ENCODE results near the gene ATP8A2.

GRCh38 chr13:25796474-25796873 lies 424.7 kb downstream of the ATP8A2 start:
- TF ChIP-seq POLR2A (IDR thresholded peaks at IDR 0.05) (no peak), POLR2AphosphoS5 (IDR thresholded peaks at IDR 0.05) (no peak), EP300 (IDR thresholded peaks at IDR 0.05) (no peak)
- TF ChIP-seq, protein P1, sequence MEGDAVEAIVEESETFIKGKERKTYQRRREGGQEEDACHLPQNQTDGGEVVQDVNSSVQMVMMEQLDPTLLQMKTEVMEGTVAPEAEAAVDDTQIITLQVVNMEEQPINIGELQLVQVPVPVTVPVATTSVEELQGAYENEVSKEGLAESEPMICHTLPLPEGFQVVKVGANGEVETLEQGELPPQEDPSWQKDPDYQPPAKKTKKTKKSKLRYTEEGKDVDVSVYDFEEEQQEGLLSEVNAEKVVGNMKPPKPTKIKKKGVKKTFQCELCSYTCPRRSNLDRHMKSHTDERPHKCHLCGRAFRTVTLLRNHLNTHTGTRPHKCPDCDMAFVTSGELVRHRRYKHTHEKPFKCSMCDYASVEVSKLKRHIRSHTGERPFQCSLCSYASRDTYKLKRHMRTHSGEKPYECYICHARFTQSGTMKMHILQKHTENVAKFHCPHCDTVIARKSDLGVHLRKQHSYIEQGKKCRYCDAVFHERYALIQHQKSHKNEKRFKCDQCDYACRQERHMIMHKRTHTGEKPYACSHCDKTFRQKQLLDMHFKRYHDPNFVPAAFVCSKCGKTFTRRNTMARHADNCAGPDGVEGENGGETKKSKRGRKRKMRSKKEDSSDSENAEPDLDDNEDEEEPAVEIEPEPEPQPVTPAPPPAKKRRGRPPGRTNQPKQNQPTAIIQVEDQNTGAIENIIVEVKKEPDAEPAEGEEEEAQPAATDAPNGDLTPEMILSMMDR (IDR thresholded peaks at IDR 0.05): no peak
